Body of pancreas (tissue), 4 donors: ENCODE measurements around the gene COL4A2. TPM values are rescaled to one million over a fixed set of nuclear protein-coding genes. Genes with fewer than 3 reads are reported as not detected.

Experiments used
- ATAC-seq: fragments of 150-250 bp; one replicate; pipeline ENCODE4 v1.9.1; 2016
- DNase-seq, 4 donors: peaks; one replicate each; pipeline ENCODE4 v3.0.0-alpha.2; 2019
- H3K27ac ChIP-seq, 4 donors: fragments of 200-600 bp; sonication (generic); 1 replicate in 3 of 4; 2 replicates in 1 of 4; pipeline versions ENCODE4 v1.5.1 to v1.6.1; 2016 to 2019; ENCODE audit warnings: mild to moderate bottlenecking in 1 of 4, mixed read lengths in 1 of 4, moderate library complexity in 1 of 4
- H3K27me3 ChIP-seq, 2 donors: fragments of 200-600 bp; sonication (generic); one replicate each; pipeline ENCODE4 v1.6.0; 2016; ENCODE audit warnings: mild to moderate bottlenecking in 1 of 2
- H3K36me3 ChIP-seq, 2 donors: fragments of 200-600 bp; sonication (generic); replicated peaks in 1 of 2; 2 replicates each; pipeline ENCODE4 v1.5.1; 2016; ENCODE audit warnings: low read depth in 2 of 2; ENCODE audit not compliant: insufficient read depth in 1 of 2
- H3K4me1 ChIP-seq: fragments of 200-600 bp; sonication (generic); one replicate; pipeline ENCODE4 v1.6.0; 2016
- H3K4me3 ChIP-seq, 2 donors: fragments of 200-600 bp; sonication (generic); 1 replicate in 1 of 2; 2 replicates in 1 of 2; pipeline ENCODE4 v1.5.1; 2016 to 2019
- H3K9me3 ChIP-seq, 3 donors: fragments of 200-600 bp; sonication (generic); 1 replicate in 2 of 3; 2 replicates in 1 of 3; pipeline ENCODE4 v1.5.1; 2016
- POLR2A ChIP-seq, 3 donors: fragments of 450-650 bp; IDR thresholded peaks; one replicate each; pipeline ENCODE4 v1.6.1; 2016; ENCODE audit warnings: antibody characterized with exemption in 3 of 3, mild to moderate bottlenecking in 2 of 3
- WGBS, 2 donors: methylation state at CpG; one replicate each; pipeline ENCODE4 v1.1.5; 2017; 5-methylcytosine and 5-hydroxymethylcytosine counted together
- intact Hi-C: fragments of 100-400 bp; cut with DNase I; formaldehyde crosslinking; loops from one replicate; pipeline ENCODE4 v1.15.1; 2023
- total RNA-seq, 2 donors: library from RNA; depleted of rRNA; stranded (reverse); fragments of >200 nt; gene quantifications; one replicate each; pipeline ENCODE4 v1.1.0, GENCODE V29; 2016
- TF ChIP-seq, protein P1 (sequence below), 7 experiments: fragments of 450-650 bp in 4 of 7; fragments of 200-600 bp in 3 of 7; sonication (generic) in 3 of 7; IDR thresholded peaks; one replicate each; pipeline ENCODE4 v1.5.1; 2016 to 2019; ENCODE audit warnings: antibody characterized with exemption in 7 of 7

Gene COL4A2
- total RNA-seq, 2 donors from 2014 or later: 69.3 to 230 TPM

DNA sequence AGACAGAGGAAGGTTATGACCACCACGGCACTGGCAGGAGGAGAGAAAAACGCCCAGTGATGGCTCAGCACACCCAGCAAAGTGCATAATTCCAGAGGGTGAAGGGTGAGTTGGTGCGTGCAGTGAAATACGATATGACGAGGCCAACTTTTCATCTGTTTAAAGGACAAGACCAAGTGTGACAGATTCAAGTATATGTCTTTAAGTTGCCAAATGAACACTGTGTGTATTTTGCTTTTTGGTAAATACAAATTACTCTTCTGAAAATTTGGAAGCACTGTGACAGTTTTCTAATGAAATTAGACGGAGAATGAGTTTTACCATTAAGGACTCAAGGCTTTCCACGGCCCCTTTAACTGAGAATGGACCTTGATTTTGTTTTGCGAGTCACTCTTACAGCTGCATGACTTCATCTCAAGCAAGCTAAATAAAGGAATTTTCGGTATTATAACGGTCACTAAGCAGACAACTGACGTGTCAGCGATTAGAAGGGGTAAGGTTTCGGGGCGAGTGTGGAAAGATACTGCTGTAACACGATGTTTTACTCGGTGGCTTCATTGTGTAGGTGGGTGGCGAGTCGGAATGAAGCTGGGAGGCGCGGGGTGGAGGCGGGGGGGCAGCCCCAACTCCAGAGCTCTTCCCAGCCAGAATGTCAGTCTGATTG is 22.8 kb downstream of the COL4A2 start:
- no peaks in the 10 kb centered on the region for H3K9me3 ChIP-seq
- no peak overlapping the region for H3K4me3 ChIP-seq
- H3K27ac ChIP-seq: no peak overlapping the region
- intact Hi-C loops: no loop called here
- peaks cover 14% of the 10 kb centered on the region for H3K4me1 ChIP-seq
- DNase-seq (no peak), ATAC-seq (no peak)
- 82 to 83% methylated on average over 21 of the region's 21 CpGs for WGBS, 2 donors
- TF ChIP-seq, protein P1, sequence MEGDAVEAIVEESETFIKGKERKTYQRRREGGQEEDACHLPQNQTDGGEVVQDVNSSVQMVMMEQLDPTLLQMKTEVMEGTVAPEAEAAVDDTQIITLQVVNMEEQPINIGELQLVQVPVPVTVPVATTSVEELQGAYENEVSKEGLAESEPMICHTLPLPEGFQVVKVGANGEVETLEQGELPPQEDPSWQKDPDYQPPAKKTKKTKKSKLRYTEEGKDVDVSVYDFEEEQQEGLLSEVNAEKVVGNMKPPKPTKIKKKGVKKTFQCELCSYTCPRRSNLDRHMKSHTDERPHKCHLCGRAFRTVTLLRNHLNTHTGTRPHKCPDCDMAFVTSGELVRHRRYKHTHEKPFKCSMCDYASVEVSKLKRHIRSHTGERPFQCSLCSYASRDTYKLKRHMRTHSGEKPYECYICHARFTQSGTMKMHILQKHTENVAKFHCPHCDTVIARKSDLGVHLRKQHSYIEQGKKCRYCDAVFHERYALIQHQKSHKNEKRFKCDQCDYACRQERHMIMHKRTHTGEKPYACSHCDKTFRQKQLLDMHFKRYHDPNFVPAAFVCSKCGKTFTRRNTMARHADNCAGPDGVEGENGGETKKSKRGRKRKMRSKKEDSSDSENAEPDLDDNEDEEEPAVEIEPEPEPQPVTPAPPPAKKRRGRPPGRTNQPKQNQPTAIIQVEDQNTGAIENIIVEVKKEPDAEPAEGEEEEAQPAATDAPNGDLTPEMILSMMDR (IDR thresholded peaks at IDR 0.05): no peak
- TF ChIP-seq POLR2A (IDR thresholded peaks at IDR 0.05): no peak
- H3K27me3 ChIP-seq: no peaks in the 10 kb centered on the region
- no peaks in the 10 kb centered on the region for H3K36me3 ChIP-seq

GRCh38 chr13:110330491-110331011 is 23.5 kb downstream of the COL4A2 start:
- ATAC-seq (no peak), DNase-seq (no peak)
- Histone ChIP-seq H3K36me3 (no peaks in the 10 kb centered on the region), H3K27ac (no peak overlapping the region), H3K27me3 (no peaks in the 10 kb centered on the region), H3K4me1 (peaks cover 14% of the 10 kb centered on the region), H3K9me3 (no peaks in the 10 kb centered on the region), H3K4me3 (no peak overlapping the region)
- 82 to 93% methylated on average over 11 of the region's 11 CpGs for WGBS, 2 donors
- TF ChIP-seq, protein P1 (IDR thresholded peaks at IDR 0.05): no peak
- no peak for TF ChIP-seq POLR2A (IDR thresholded peaks at IDR 0.05)
- intact Hi-C loops: no loop called here

GRCh38 chr13:110331362-110331761 is 24.3 kb downstream of the COL4A2 start:
- Histone ChIP-seq H3K36me3 (no peaks in the 10 kb centered on the region), H3K9me3 (no peaks in the 10 kb centered on the region), H3K4me3 (no peak overlapping the region), H3K4me1 (peaks cover 10% of the 10 kb centered on the region), H3K27me3 (no peaks in the 10 kb centered on the region), H3K27ac (no peak overlapping the region)
- no peak for DNase-seq
- intact Hi-C loops: no loop called here
- 43 to 44% methylated on average over 11 of the region's 11 CpGs for WGBS, 2 donors
- ATAC-seq: no peak
- TF ChIP-seq POLR2A (IDR thresholded peaks at IDR 0.05): no peak
- TF ChIP-seq, protein P1 (IDR thresholded peaks at IDR 0.05): no peak

DNA sequence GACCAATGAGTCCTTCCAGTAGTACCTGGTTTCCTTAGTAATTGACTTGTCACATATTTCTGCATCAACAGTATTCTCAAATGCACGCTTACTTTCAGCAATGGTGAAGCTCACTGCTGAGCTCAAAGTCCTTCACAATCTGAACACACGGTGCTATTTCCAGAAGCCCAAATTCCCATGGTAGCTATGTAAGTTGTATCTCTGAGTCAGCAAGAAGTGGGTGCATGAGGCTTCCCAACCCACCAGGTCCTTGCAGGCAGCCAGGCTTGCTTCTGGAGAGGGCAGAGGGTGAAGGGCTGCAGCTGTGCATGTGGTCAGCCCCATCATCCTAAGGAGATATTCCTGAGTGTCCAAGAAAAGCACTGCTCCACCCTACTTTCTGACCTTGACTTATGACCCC is 25.7 kb downstream of the COL4A2 start:
- Histone ChIP-seq H3K27me3 (no peaks in the 10 kb centered on the region), H3K4me3 (no peak overlapping the region), H3K27ac (no peak overlapping the region), H3K9me3 (no peaks in the 10 kb centered on the region), H3K36me3 (no peaks in the 10 kb centered on the region), H3K4me1 (no peaks in the 10 kb centered on the region)
- WGBS, 2 donors: 58 to 72% methylated on average over 2 of the region's 2 CpGs
- no peak for ATAC-seq
- no peak for TF ChIP-seq POLR2A (IDR thresholded peaks at IDR 0.05)
- TF ChIP-seq, protein P1 (IDR thresholded peaks at IDR 0.05): no peak
- DNase-seq: no peak
- intact Hi-C loops: no loop called here

- H3K27ac ChIP-seq: no peak overlapping the region
- no peak overlapping the region for H3K4me3 ChIP-seq
- intact Hi-C loops: no loop called here
- TF ChIP-seq, protein P1 (IDR thresholded peaks at IDR 0.05): no peak
- no peak for TF ChIP-seq POLR2A (IDR thresholded peaks at IDR 0.05)
- H3K27me3 ChIP-seq: no peaks in the 10 kb centered on the region
- DNase-seq (no peak), ATAC-seq (no peak)
- H3K9me3 ChIP-seq: no peaks in the 10 kb centered on the region
- no peaks in the 10 kb centered on the region for H3K4me1 ChIP-seq
- WGBS, 2 donors: 57 to 75% methylated on average over 7 to 12 of the region's 12 CpGs
- no peaks in the 10 kb centered on the region for H3K36me3 ChIP-seq
Observed at GRCh38 chr13:110333837-110334236, 26.8 kb downstream of the COL4A2 start.
